Fibroblast of pulmonary artery (primary cell): Measurements from ENCODE around the gene NRIP2.
A peak's percentile ranks its signal among the peaks of the same experiment; 100 is the strongest.

Experiments used
- DNase-seq: peaks from one replicate; pipeline ENCODE4 v3.0.0-alpha.2; 2010; ENCODE audit warnings: low read depth
- H3K4me3 ChIP-seq: replicated peaks from 2 replicates; pipeline ENCODE4 v1.5.1; 2011; ENCODE audit warnings: low read depth, mild to moderate bottlenecking, control low read depth, low read length, moderate library complexity
- CTCF ChIP-seq: IDR thresholded peaks from 2 replicates; pipeline ENCODE4 v1.5.1; 2011; ENCODE audit warnings: mild to moderate bottlenecking, control low read depth, low read length, inconsistent platforms; ENCODE audit errors: missing control alignments

NRIP2 gene

GRCh38 chr12:2823483-2823882, 11.4 kb downstream of the NRIP2 start:
- no peak overlapping the region for H3K4me3 ChIP-seq
- no peak for TF ChIP-seq CTCF
- no peak for DNase-seq

GRCh38 chr12:2820432-2820831, 14.4 kb downstream of the NRIP2 start:
- no peak overlapping the region for H3K4me3 ChIP-seq
- no peak for TF ChIP-seq CTCF
- no peak for DNase-seq

- no peak for DNase-seq
- no peak overlapping the region for H3K4me3 ChIP-seq
- TF ChIP-seq CTCF, result no peak
Measured at GRCh38 chr12:2819810-2820209, 15.0 kb downstream of the NRIP2 start.

- H3K4me3 ChIP-seq, result peak overlapping the region; percentile 77
- TF ChIP-seq CTCF, result peak; percentile 88
- DNase-seq, result peak; percentile 75
Measured at GRCh38 chr12:2813214-2814185, 21.3 kb downstream of the NRIP2 start.

GRCh38 chr12:2812290-2813213, 22.3 kb downstream of the NRIP2 start, which contains the start of gene ITFG2:
Gene ITFG2, plus strand, starts transcription at chr12:2812668. Its CDS starts 93 bp downstream, at chr12:2812761.
- TF ChIP-seq CTCF, result no peak
- H3K4me3 ChIP-seq, result peak within 1 kb of the TSS; percentile 77
- DNase-seq, result peak; percentile 98

GRCh38 chr12:2811801-2812200, 23.0 kb downstream of the NRIP2 start:
- peak overlapping the region; percentile 77 for H3K4me3 ChIP-seq
- DNase-seq, result no peak
- TF ChIP-seq CTCF, result no peak
